Non-pigmented ciliary epithelial cell (primary cell): ENCODE results near the gene HLA-A.
"Not testable (repeated sequence)": the region's sequence is repeated elsewhere in the genome, so short reads cannot be mapped to it uniquely, and the experiment has no call there.

ENCODE experiments used
- DNase-seq: peaks from one replicate; pipeline ENCODE4 v3.0.0-alpha.2; 2010; ENCODE audit warnings: low read depth

Gene HLA-A

GRCh38 chr6:29942275-29943052 is at the start of gene HLA-A:
Gene HLA-A (plus strand): TSS chr6:29942532. CDS start chr6:29942554, 22 bp downstream.
- DNase-seq, result peak; percentile 85

- no peak for DNase-seq
Measured at GRCh38 chr6:29892696-29893095, 49.6 kb upstream of the HLA-A start.

GRCh38 chr6:29899281-29899680 is 43.1 kb upstream of the HLA-A start:
- DNase-seq, result no peak

DNA sequence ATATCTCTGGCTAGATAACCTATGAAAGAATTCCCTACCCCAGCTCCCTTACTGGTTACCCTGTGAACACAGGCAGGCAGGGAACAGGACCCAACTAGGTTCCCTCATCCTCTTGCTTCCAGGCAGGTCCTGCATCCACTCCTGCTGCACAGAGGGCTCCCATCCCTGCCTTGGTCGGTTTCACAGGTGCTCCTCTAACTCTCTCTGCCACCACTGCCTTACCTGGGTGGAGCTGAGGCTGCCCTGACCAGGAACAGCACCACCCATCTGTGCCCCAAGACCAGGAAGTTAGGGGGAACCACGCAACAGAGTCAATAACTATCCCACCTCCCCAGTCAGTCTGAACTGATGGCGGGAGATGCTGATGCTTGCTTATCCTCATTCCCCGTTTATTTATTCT is 37.0 kb upstream of the HLA-A start:
- no peak for DNase-seq

DNA sequence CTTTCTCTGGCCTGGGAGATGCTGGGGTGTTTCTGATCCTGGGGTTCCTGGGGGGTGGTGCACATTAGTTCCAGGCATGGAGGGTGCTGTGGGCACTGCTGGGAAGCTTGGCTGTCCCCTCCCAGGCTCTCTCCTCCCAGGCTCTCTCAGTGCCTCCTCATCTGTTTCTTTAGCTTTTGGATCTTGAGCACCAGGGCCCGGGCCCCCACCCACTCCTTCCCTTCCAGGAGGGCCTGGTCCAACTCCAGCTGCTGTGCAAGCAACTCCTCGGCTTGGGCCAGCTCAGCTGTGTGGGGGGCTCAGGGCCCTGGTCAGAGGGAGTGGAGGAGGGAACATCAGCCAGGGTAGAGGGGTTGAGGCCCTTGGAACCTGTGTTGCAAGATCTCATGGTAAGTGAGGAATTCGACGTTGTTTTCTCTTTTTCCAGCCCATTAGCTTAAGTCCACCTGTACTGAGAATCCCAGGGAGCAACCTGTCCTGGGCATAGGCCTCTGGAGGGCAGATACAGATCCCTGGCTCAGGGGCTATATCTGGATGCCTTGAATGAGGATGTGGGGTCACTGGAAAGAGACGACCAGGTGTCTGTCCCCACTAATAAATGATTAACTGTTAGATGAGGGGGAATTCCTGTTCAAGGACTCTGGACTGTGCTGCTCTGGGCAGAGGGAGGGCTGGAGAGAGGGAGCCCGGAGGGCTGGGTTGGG is 34.5 kb upstream of the HLA-A start:
- no peak for DNase-seq

GRCh38 chr6:29908341-29908662 is 34.0 kb upstream of the HLA-A start:
- no peak for DNase-seq

DNA sequence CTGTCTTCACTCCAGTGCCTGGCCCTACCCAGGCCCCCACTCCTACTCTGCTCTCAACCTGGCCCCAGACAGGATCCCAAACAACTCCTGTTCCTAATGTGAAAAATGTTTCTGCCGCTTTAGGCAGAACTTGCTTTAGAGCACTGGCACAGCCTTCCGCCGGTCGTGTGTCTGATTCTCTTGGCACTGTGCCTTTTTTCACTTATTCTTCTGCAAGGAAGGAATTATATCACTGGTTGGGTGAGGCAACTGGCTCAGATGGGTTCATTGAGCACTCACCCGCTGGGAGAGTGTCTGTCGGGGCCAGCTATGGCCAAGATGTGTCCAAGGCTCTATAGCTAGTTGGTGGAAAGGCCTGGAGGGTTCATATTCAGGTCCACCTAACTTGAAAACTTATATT is 33.6 kb upstream of the HLA-A start:
- DNase-seq, result no peak

DNA sequence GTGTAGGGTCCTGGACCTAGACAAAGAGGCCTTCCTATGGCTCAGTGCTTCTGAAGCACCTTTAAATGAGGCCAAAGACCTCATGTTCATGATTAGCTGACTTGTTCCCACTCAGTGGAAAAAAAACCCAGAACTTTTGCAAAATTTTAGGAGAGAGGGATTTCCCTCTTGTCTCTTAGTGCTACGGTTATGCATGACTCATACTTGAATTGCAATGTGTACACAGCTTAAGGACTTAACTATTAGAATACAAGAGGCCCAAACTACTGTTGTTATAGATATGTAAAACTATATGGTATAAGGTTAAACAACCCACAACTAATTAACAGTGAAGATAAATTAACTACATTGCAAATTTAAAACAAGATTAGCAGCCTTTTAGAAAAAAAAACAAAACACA is 32.3 kb upstream of the HLA-A start:
- DNase-seq, result no peak

DNA sequence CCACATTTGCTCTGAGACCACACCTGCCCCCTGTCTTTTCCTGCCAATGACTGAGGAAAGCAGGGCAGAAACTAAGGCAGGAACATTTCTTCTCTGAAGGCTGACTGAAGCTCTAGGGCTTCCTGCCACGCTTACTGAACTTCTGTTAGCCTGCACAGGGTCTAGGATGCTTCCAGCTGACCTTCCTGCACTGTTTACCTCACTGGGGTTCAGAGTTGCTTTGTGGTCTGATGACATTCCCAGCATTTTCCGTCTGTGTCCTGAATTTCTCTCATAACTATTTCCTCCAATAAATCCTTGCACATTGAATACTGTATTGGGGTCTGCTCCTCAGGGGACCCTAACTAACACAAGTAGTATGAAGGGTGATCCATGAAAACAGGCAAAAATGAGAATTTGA is 29.5 kb upstream of the HLA-A start:
- DNase-seq, result no peak

DNA sequence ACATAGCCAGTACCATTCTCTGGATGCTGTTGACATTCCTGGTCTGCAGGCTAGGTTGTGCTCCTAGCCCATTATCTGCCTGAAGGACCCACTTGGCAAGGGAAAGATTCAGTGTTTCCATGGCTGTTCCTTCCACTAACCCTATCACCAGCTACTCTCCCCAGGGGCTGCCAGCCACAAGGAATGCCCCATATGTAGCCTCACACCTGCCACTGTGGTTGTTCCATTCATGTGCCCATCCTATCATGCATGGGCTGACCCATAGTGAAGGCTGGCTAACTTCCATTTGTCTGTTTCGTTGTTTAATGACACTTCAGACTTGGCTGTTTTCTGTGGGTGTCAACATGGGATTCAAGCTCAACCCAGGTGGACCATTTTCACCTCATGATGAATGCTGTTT is 25.6 kb upstream of the HLA-A start:
- DNase-seq, result no peak

DNA sequence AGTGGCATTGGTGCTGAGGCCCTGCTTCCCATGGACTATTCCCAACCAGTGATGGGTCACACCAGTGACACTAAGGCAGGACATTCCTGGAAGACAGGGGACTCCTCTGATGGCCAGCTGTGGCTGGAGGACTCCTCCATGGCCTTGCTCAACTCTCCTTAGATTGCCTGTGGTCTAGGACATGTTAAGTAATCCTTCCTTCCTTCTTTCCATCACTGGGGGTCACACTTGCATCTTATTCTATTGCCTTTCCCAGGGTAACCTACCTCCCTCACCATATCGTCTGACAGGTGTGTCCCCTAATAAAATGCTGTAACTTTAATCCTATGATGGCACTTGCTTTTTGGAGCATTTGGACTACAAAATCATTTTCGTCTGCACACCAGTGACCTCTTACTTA is 24.5 kb upstream of the HLA-A start:
- DNase-seq, result no peak

- DNase-seq, result no peak
Measured at GRCh38 chr6:29919506-29920445, 22.6 kb upstream of the HLA-A start.

DNA sequence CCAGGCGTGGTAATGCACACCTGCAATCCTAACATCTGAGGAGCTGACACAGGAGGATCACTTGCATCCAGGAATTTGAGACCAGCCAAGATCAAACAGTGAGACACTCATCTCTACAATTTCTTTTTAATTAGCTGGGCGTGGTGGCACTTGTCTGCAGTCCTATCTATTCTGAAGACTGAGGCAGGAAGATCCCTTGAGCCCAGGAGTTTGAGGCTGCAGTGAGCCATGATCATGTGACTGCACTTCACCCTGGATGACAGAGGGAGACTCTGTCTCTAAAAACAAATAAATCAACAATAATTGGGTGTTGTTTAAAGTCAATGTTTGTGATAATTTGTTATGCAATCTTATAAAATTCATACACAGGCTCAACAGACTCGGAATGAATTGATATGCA is 18.0 kb upstream of the HLA-A start:
- DNase-seq, result no peak

- no peak for DNase-seq
Measured at GRCh38 chr6:29924731-29925130, 17.6 kb upstream of the HLA-A start.

- DNase-seq, result no peak
Measured at GRCh38 chr6:29925321-29925720, 17.0 kb upstream of the HLA-A start.

DNA sequence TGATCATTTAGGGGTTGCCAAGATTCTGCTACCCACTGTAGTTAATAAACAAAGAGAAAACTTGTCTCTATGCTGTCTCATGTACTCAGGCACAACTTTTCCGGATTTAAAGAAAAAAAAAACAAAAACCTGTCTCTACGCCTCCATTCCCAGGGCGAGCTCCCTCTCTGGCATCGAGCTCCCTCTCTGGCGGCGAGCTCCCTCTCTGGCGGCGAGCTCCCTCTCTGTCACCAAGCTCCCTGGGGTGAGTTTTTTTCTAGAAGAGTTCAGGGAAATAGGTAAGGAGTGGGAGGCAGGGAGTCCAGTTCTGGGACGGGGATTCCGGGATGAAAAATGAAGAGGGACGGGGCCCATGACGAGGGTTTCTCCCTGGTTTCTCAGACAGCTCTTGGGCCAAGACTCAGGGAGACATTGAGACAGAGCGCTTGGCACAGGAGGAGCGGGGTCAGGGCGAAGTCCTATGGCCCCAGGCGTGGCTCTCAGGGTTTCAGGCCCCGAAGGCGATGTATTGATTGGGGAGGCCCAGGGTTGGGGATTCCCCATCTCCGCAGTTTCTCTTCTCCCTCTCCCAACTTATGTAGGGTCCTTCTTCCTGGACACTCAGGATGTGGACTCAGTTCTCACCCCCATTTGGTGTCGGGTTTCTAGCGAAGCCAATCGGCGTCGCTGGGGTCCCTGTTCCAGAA is 16.5 kb upstream of the HLA-A start:
- no peak for DNase-seq

DNA sequence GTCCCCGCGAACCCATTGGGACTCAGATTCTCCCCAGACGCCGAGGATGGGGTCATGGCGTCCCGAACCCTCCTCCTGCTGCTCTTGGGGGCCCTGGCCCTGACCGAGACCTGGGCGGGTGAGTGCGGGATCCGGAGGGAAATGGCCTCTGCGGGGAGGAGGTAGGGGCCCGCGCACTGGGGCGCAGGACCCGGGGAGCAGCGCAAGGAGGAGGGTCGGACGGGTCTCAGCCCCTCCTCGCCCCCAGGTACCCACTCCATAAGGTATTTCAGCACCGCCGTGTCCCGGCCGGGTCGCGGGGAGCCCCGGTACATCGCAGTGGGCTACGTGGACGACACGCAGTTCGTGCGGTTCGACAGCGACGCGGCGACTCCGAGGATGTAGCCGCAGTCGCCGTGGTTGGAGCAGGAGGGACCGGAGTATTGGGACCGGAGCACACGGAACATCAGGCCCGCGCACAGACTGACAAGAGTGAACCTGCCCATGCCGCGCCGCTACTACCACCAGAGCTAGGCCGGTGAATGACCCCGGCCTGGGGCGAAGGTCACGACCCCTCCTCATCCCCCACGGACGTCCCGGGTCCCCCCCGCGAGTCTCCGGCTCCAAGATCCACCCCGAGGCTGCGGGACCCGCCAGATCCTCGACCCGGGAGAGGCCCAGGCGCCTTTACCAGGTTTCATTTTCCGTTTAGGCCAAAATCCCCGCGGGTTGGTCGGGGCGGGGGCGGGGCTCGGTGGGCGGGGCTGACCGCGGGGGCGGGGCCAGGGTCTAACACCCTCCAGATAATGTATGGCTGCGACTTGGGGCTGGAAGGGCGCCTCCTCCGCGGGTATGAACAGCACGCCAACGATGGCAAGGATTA is 15.7 kb upstream of the HLA-A start:
- no peak for DNase-seq

GRCh38 chr6:29927275-29927569 is 15.1 kb upstream of the HLA-A start:
- DNase-seq, result no peak

- no peak for DNase-seq
Measured at GRCh38 chr6:29927841-29928388, 14.4 kb upstream of the HLA-A start.

GRCh38 chr6:29930047-29930446 is 12.3 kb upstream of the HLA-A start:
- not testable (repeated sequence) for DNase-seq

DNA sequence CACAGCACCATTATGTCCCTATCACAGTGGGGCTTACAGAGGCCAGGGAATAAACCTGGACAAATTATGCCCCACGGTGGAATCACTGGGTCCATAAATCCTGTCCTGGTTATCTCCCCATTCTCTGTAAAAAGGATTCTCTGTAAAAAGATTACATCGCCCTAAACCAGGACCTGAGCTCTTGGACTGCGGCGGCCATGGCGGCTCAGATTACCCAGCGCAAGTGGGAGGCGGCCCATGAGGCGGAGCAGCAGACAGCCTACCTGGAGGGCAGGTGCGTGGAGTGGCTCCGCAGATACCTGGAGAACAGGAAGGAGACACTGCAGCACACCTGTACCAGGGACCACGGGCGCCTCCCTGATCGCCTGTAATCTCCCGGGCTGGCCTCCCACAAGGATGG is 8.4 kb upstream of the HLA-A start:
- no peak for DNase-seq
